Superior temporal gyrus (tissue), 1 donor: ENCODE results near the gene FLRT2.

Experiments
- DNase-seq: peaks from one replicate; pipeline ENCODE4 v3.0.0-alpha.2; 2016; ENCODE audit errors: extremely low spot score

The FLRT2 gene

DNA sequence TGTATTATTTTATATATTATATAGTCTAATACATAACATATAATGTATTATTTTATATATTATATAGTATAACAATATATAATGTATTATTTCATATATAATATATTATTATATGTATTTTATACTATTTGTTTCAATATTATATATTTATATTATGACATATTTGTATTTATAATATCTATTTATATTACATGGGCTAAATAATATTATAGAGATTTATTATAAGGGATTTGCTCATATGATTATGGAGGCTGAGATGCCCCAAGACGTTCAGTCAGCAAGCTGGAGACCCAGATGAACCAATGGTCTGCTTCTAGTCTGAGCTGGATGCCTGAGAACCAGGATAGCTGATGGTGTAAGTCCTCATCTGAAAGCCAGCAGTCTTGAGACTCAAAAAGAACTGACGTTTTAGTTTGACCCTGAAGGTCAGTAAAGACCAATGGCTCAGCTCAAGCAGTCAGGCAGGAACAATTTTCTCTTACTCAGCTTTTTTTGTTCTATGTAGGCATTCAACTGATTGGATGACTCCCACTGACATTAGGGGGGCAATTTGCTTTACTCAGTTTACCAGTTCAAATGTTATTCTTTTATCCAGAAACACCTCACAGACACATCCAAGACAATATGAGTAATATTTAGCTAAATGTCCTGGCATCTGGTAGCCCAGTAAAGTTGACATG, 130.4 kb downstream of the FLRT2 start:
- DNase-seq = no peak

DNA sequence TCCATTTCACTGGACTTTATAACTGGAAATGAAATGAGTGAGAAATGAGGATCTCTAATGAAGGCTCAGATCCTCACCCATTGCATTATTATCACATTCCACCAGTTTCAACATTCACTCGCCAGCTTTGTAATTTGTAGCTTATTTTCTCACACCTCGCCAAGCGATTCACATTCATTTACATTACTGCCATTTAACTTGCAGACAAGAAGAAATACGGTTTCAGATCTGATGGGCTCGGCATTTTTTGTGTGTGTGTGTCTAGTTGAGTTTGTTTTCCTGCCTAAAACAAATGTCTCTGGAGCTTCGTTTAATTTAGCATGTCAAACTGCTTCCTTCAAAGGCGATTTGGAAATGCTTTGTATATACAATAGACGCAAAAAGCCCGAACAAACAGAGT, 132.2 kb downstream of the FLRT2 start:
- no peak for DNase-seq

DNA sequence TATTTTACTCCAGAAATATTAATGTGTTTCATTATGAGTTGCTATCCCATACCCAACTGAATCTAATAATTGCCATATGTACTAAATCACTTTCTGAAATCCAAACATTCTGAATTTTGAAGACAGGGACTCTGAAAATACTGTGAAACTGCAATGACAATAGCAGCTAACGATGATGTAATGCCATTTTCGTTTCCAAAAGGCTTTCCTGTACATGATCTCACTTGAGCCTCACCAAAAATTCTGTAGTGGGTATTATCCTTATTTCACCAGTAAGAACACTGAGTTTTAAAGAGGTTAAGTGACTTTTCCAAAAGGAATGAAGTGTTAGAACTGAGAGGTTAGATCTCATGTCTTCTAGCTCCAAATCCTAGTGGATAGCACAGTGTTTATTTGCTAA, 133.3 kb downstream of the FLRT2 start:
- no peak for DNase-seq

DNA sequence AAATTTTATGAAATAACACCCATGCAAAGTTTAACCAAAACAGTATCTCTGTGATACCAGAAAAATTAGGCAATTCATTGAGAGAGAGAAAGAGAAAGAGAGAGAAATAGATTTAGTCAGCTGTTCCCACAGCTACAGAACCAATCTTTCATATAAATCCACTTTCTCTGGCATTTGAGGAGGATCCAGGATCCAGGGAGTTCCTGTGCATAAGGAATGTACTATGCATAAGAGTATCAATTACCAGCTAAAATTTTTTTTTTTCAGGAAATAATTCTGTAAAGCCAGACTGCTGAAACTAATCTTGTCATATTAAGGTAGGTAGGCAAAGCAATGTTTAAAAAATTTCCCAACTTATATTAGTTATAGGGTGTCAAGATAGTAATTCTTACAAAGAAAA, 133.7 kb downstream of the FLRT2 start:
- no peak for DNase-seq

DNA sequence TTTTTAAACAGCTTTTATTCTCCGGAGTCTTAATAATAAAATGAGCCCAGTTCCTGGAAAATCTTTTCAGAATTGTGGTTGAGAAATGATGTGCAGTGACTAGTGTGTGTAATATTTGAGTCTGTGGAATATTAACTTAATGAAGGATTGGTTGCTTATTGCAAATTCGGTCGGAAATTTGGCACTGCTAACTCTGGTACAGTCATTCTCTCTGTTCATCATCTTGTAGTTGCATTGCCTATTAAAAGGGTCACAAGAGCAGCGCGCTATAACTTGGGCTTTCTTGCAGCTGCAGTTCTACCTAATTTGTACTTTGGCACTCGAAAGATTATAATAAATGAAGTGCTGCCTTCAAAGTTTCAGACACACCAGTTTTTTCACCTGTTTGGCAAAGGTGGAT, 146.0 kb downstream of the FLRT2 start:
- DNase-seq = no peak

DNA sequence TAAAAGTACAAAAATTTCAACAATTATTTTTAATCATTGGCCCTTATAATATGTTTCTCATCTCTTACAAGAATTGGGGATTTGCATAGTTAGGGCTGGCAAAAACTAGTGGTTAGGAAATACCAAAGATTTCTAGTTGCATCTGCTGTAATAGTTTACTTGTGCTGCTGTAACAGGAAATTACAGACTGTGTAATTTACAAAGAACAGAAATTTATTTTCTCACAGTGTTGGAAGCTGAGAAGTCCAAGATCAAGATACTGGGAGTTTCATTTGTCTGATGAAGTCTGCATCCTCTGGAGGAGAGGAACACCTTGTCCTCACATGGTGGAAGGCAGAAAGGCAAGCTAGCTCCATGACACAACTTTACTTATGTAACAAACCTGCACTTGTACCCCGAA, 157.0 kb downstream of the FLRT2 start:
- DNase-seq = no peak

DNA sequence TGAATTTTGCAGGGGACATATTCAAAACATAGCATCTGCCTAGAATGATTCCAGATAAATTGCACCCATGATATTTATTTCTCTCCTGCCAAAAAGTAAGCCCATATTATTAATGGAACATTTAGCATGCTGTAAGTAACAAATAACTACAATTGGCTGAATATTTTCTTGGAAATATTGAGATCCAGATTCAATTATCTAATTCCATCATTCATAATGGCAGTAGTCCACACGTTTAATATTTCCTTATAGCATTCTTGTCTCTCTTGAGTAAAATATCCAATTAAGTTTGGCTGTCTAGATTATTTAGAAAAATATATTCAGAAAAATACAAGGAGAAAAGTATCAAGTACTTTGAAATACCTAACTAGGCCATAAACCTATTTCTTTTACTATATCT, 157.5 kb downstream of the FLRT2 start:
- no peak for DNase-seq

DNA sequence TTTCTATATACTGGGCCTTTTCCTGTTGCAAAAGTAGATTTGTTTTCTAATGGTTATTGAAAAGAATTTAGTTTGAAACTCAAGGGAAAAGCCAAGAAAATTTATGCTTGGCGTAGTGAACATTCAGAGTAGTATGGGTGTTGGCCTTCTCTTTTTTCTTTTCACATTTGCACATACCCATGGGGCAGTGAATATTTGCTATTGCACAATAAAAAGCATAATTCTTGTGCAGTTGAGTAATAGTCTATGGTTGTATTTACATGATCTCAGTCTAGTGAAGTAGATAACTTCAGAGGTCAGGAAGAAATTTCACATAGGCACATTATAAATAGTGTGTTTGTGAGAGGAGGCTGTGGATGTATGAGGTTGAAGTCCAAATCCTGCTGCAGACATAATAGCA, 158.1 kb downstream of the FLRT2 start:
- DNase-seq = no peak

DNA sequence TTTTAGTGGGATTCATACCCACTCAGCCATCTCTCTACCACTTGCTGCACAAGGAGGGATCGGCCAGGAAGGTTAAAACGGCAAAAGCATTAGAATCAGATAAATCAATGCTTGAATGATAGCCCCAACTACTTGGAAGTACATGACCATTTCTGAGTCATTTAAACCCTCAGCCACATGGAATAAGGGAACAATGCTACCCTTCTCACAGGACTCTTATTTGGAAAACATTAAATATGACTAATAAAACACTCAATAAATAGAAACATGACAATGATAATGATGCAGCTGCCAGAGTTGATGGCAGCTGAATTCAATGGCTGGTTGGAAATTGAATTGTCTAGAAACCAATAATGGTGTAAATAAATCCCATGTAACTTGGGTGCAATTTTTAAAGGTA, 165.4 kb downstream of the FLRT2 start:
- DNase-seq = no peak

DNA sequence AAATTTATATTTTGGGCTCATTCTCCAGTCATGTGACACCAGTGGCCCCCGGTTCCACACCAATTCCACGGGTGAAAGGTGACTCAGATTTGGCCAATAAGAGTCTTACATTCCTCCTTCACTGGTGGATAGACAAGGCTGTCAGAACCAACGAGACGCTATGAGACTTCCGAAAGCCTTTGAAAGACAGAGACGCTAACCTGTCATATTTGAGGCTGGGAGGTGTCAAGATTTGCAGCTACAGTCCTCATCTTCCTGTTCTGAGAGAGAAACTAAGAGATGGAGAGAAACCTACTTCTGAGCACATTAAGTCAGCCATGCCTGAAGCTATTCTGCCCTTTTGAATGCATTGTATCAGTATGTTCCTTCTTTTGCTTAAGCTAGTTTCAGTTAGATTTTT, 171.2 kb downstream of the FLRT2 start:
- no peak for DNase-seq

DNA sequence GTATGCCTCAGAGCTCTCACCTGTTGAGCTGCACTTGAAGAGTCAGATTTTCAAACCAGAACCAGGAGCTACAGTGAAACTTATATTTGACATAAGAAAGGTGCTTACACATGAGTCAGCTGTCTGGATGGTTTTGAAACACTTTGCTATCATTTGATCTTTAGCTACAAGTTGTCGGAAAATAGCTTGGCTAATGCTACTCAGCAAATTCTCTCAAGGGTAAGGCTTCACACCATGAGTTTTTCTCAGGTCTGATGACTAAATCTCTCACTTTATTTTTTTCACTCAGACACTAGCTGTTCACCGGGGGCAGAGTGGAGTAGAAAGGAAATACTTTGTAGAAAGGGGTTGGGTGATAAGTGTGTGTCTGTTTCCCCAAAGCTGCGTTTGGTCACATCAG, 171.8 kb downstream of the FLRT2 start:
- DNase-seq = no peak

DNA sequence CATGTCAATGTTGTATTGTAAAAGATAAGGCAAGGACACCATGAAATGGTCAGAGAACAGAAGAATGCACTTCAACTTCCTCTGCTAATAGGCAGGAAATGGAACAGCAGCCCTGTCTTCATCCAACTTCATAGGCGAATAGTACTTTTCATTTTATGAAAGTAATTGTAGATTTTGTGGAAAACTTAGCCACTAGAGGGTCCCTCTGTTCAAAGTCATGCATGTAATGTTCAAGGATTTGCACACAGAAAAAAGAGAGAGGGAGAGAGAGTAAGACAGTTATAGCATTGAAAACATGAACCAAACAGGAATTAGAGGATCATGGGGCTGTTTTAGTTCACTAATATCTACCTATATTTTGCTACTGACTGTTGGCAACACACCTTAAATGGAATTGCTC, 172.2 kb downstream of the FLRT2 start:
- DNase-seq = no peak

DNA sequence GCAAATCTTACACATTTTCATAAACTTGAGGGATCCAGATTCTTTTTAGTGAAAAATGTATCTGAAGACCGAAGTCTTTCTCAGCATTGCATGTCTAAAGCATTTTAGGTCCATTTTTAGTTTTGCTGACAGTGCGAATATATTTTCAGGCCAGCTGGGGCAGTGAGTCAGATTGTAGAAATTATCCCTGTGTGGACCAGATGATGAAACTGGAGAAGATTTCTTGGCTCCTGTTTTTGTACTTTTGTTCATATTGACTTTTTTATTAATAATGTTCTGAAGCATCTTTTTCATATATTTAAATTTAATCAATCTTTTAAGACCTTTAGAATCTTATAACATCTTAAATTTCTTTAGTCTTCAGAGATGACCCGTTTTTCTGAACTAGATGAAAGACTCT, 173.1 kb downstream of the FLRT2 start:
- DNase-seq = peak; percentile 10
